PC-3 (cell line): ENCODE data around the gene ZNF680.

ENCODE experiments used
- CTCF ChIP-seq: fragments of 300-600 bp; sonication (generic); conservative IDR thresholded peaks from 2 replicates; pipeline ENCODE4 v1.5.1; 2017; ENCODE audit warnings: antibody characterized with exemption, low read depth, mild to moderate bottlenecking, low read length
- EZH2 ChIP-seq: fragments of 300-600 bp; sonication (generic); IDR thresholded peaks from one replicate; pipeline ENCODE4 v1.6.1; 2017; ENCODE audit warnings: antibody characterized with exemption, mild to moderate bottlenecking, low read length; ENCODE audit not compliant: unreplicated experiment

GRCh38 chr7:64606385-64606784 lies 43.5 kb upstream of the ZNF680 start:
- TF ChIP-seq EZH2 (no peak), CTCF (no peak)
